BE2C (cell line): ENCODE measurements around the gene SELENON.

Experiments
- DNase-seq: peaks from one replicate; pipeline ENCODE4 v3.0.0-alpha.2; 2020
- H3K27me3 ChIP-seq: fragments of 250-450 bp; sonication (Bioruptor Pico); 2 replicates; pipeline ENCODE4 v1.5.1; 2020; ENCODE audit warnings: mild to moderate bottlenecking
- H3K36me3 ChIP-seq: fragments of 250-450 bp; sonication (Bioruptor Pico); 2 replicates; pipeline ENCODE4 v1.5.1; 2020; ENCODE audit warnings: mild to moderate bottlenecking
- H3K4me1 ChIP-seq: fragments of 250-450 bp; sonication (Bioruptor Pico); 2 replicates; pipeline ENCODE4 v1.5.1; 2020
- H3K4me3 ChIP-seq: 2 replicates; pipeline ENCODE4 v1.5.1; 2011; ENCODE audit warnings: low read depth, low read length
- H3K9me3 ChIP-seq: fragments of 250-450 bp; sonication (Bioruptor Pico); 2 replicates; pipeline ENCODE4 v1.5.1; 2020
- CTCF ChIP-seq: IDR thresholded peaks from 2 replicates; pipeline ENCODE4 v1.5.1; 2012; ENCODE audit warnings: mild to moderate bottlenecking, low read depth, low read length

The SELENON gene

GRCh38 chr1:25765136-25765922, 34.7 kb upstream of the SELENON start:
- no peak overlapping the region for H3K4me3 ChIP-seq
- H3K9me3 ChIP-seq, result no peaks in the 10 kb centered on the region
- DNase-seq, result no peak
- no peaks in the 10 kb centered on the region for H3K27me3 ChIP-seq
- no peaks in the 10 kb centered on the region for H3K36me3 ChIP-seq
- TF ChIP-seq CTCF, result no peak
- H3K4me1 ChIP-seq, result peaks cover 6% of the 10 kb centered on the region; the same call in 1 of the 2 replicates

GRCh38 chr1:25765923-25766589, 33.9 kb upstream of the SELENON start:
- Histone ChIP-seq H3K4me3 (no peak overlapping the region), H3K36me3 (no peaks in the 10 kb centered on the region), H3K27me3 (no peaks in the 10 kb centered on the region), H3K4me1 (peaks cover 7% of the 10 kb centered on the region), H3K9me3 (no peaks in the 10 kb centered on the region)
- TF ChIP-seq CTCF, result no peak
- DNase-seq, result no peak

GRCh38 chr1:25766721-25767436, 33.1 kb upstream of the SELENON start:
- no peak overlapping the region for H3K4me3 ChIP-seq
- no peaks in the 10 kb centered on the region for H3K27me3 ChIP-seq

GRCh38 chr1:25767437-25767770, 32.6 kb upstream of the SELENON start:
- no peaks in the 10 kb centered on the region for H3K9me3 ChIP-seq
- H3K4me1 ChIP-seq, result peaks cover 7% of the 10 kb centered on the region

More at GRCh38 chr1:25766721-25767436, 33.1 kb upstream of the SELENON start:
- H3K4me1 ChIP-seq, result peaks cover 7% of the 10 kb centered on the region
- H3K36me3 ChIP-seq, result no peaks in the 10 kb centered on the region
- no peak for TF ChIP-seq CTCF
- DNase-seq, result no peak
- no peaks in the 10 kb centered on the region for H3K9me3 ChIP-seq

GRCh38 chr1:25768999-25769398, 31.0 kb upstream of the SELENON start:
- Histone ChIP-seq H3K36me3 (no peaks in the 10 kb centered on the region), H3K27me3 (no peaks in the 10 kb centered on the region), H3K4me1 (peaks cover 10% of the 10 kb centered on the region), H3K4me3 (no peak overlapping the region), H3K9me3 (no peaks in the 10 kb centered on the region)
- DNase-seq, result no peak
- no peak for TF ChIP-seq CTCF

More at GRCh38 chr1:25767437-25767770, 32.6 kb upstream of the SELENON start:
- TF ChIP-seq CTCF, result no peak
- Histone ChIP-seq H3K4me3 (no peak overlapping the region), H3K36me3 (no peaks in the 10 kb centered on the region), H3K27me3 (no peaks in the 10 kb centered on the region)
- no peak for DNase-seq
